Peyer's patch (tissue), 4 donors: ENCODE measurements around the gene SIGLEC15.

Experiments used
- CTCF ChIP-seq, 6 experiments: fragments of 450-650 bp in 4 of 6; fragments of 200-600 bp in 2 of 6; sonication (generic) in 1 of 6; IDR thresholded peaks; one replicate each; pipeline ENCODE4 v1.5.1; 2017 to 2019; ENCODE audit warnings: antibody characterized with exemption in 6 of 6, mild to moderate bottlenecking in 3 of 6, moderate library complexity in 1 of 6
- POLR2A ChIP-seq, 2 donors: fragments of 450-650 bp; IDR thresholded peaks; one replicate each; pipeline ENCODE4 v1.5.1; 2017; ENCODE audit warnings: antibody characterized with exemption in 2 of 2, mild to moderate bottlenecking in 2 of 2, moderate library complexity in 2 of 2

GRCh38 chr18:45856531-45856930, 31.1 kb downstream of the SIGLEC15 start:
- no peak for TF ChIP-seq CTCF (IDR thresholded peaks at IDR 0.05)
- TF ChIP-seq POLR2A (IDR thresholded peaks at IDR 0.05): no peak
